ENCODE data around the gene OR4F6.

GRCh38 chr15:101772921-101773320, 30.4 kb upstream of the OR4F6 start:
- TF ChIP-seq CTCF (IDR thresholded peaks at IDR 0.05) (no peak), EZH2 (IDR thresholded peaks at IDR 0.05) (no peak), EZH2phosphoT487 (IDR thresholded peaks at IDR 0.05) (no peak)
